ENCODE data around the gene PFN3.

Gene PFN3

DNA sequence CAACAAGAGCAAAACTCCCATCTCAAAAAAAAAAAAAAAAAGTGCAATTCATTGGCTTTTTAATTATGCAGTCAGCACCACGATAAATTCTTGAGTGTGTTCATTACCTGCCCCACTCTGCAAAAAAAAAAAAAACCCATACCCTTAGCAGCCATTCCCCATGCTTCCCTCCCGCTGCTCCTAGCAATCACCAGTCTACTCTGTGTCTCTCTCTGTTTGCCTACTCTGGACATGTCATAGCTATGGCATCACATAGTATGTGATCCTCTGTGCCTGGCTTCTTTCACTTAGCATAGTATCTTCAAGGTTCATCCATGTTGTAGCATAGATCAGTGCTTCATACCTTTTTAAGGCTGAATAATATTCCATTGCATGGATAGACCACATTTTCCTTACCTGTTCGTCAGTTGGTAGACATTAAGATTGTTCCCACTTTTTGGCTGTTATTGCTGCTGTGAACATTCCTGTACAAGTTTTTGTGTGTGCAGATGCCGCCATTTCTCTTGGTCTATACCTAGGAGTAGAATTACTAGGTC lies 39.1 kb upstream of the PFN3 start:
- TF ChIP-seq RARB (CRISPR knock-in tag; IDR thresholded peaks at IDR 0.05) (no peak), CSDC2 (CRISPR knock-in tag; IDR thresholded peaks at IDR 0.05) (no peak), PPARA (CRISPR knock-in tag; IDR thresholded peaks at IDR 0.05; ENCODE audit: borderline replicate concordance) (no peak), ISL1 (CRISPR knock-in tag; IDR thresholded peaks at IDR 0.05) (no peak), CSRNP3 (CRISPR knock-in tag; IDR thresholded peaks at IDR 0.05) (no peak), TOX (CRISPR knock-in tag; IDR thresholded peaks at IDR 0.05; ENCODE audit: borderline replicate concordance) (no peak)
- TF ChIP-seq, protein P1, sequence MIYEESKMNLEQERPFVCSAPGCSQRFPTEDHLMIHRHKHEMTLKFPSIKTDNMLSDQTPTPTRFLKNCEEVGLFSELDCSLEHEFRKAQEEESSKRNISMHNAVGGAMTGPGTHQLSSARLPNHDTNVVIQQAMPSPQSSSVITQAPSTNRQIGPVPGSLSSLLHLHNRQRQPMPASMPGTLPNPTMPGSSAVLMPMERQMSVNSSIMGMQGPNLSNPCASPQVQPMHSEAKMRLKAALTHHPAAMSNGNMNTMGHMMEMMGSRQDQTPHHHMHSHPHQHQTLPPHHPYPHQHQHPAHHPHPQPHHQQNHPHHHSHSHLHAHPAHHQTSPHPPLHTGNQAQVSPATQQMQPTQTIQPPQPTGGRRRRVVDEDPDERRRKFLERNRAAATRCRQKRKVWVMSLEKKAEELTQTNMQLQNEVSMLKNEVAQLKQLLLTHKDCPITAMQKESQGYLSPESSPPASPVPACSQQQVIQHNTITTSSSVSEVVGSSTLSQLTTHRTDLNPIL (CRISPR knock-in tag; IDR thresholded peaks at IDR 0.05; ENCODE audit: low read depth) = no peak
- TF ChIP-seq, protein P2, sequence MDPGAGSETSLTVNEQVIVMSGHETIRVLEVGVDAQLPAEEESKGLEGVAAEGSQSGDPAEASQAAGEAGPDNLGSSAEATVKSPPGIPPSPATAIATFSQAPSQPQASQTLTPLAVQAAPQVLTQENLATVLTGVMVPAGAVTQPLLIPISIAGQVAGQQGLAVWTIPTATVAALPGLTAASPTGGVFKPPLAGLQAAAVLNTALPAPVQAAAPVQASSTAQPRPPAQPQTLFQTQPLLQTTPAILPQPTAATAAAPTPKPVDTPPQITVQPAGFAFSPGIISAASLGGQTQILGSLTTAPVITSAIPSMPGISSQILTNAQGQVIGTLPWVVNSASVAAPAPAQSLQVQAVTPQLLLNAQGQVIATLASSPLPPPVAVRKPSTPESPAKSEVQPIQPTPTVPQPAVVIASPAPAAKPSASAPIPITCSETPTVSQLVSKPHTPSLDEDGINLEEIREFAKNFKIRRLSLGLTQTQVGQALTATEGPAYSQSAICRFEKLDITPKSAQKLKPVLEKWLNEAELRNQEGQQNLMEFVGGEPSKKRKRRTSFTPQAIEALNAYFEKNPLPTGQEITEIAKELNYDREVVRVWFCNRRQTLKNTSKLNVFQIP (CRISPR knock-in tag; IDR thresholded peaks at IDR 0.05; ENCODE audit: borderline replicate concordance, low read depth) = no peak
- no peak for ATAC-seq

DNA sequence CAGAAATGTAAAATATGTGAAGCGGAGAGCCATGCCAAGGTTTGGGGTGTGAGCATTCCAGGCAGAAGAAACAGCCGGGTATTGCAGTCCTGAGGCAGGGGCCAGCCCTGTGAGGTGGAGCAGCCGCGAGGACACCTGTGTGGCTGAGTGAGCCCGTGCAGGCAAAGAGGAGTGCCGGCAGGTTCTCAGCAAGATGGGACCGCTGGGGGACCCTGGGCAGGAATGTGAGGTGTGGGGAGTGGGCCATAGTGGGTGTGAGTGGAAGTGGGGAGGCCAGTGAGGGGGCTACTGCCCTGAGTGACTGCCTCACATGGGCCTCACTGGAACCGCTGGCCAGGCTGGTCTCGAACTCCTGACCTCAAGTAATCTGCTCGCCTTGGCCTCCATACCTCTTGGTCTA lies 38.0 kb upstream of the PFN3 start:
- TF ChIP-seq ZC3H10 (CRISPR knock-in tag; IDR thresholded peaks at IDR 0.05) (no peak), ISL1 (CRISPR knock-in tag; IDR thresholded peaks at IDR 0.05) (no peak), CSDC2 (CRISPR knock-in tag; IDR thresholded peaks at IDR 0.05) (no peak), BACH2 (CRISPR knock-in tag; IDR thresholded peaks at IDR 0.05; ENCODE audit: borderline replicate concordance) (no peak)
- TF ChIP-seq, protein P1 (CRISPR knock-in tag; IDR thresholded peaks at IDR 0.05; ENCODE audit: low read depth) = no peak
- ATAC-seq = no peak

DNA sequence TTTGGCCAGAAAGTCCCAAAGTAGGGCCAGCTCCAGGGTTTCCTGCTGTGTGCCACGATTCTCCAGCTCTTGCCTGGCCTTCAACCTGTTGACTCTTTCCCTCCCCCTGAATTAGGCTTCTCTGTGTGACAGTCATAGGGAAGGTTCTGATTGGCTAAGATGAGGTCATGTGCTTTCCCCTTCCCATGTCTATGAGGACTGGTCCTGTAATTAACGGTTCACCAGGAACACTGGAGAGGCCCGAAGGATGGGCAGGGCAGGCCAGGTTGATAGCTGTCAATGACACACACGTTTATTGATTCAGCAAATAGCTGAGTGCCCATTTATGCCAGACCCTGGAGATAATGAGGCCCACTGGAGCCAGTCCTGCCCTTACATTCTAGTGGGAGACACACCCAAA lies 37.2 kb upstream of the PFN3 start:
- no peak for TF ChIP-seq TCF4 (CRISPR knock-in tag; IDR thresholded peaks at IDR 0.05; ENCODE audit: borderline replicate concordance)
- TF ChIP-seq OSR1 (CRISPR knock-in tag; IDR thresholded peaks at IDR 0.05) = no peak
- TF ChIP-seq RARB (CRISPR knock-in tag; IDR thresholded peaks at IDR 0.05) = no peak
- no peak for TF ChIP-seq ARNTL (CRISPR knock-in tag; IDR thresholded peaks at IDR 0.05; ENCODE audit: borderline replicate concordance, low read depth)
- TF ChIP-seq BACH2 (CRISPR knock-in tag; IDR thresholded peaks at IDR 0.05; ENCODE audit: borderline replicate concordance) = no peak
- TF ChIP-seq PPARA (CRISPR knock-in tag; IDR thresholded peaks at IDR 0.05; ENCODE audit: borderline replicate concordance) = no peak
- TF ChIP-seq GLIS3 (CRISPR knock-in tag; IDR thresholded peaks at IDR 0.05) = no peak
- no peak for TF ChIP-seq ZNF70 (CRISPR knock-in tag; IDR thresholded peaks at IDR 0.05)
- no peak for TF ChIP-seq TOX (CRISPR knock-in tag; IDR thresholded peaks at IDR 0.05; ENCODE audit: borderline replicate concordance)
- TF ChIP-seq ZNF8 (CRISPR knock-in tag; IDR thresholded peaks at IDR 0.05) = no peak
- no peak for TF ChIP-seq TSHZ2 (CRISPR knock-in tag; IDR thresholded peaks at IDR 0.05)
- no peak for TF ChIP-seq ZNF565 (CRISPR knock-in tag; conservative IDR thresholded peaks at IDR 0.05; ENCODE audit: low read depth)
- TF ChIP-seq, protein P2 (CRISPR knock-in tag; IDR thresholded peaks at IDR 0.05; ENCODE audit: borderline replicate concordance, low read depth) = no peak
- TF ChIP-seq CSRNP3 (CRISPR knock-in tag; IDR thresholded peaks at IDR 0.05) = no peak
- TF ChIP-seq ZC3H10 (CRISPR knock-in tag; IDR thresholded peaks at IDR 0.05) = no peak
- TF ChIP-seq ISL1 (CRISPR knock-in tag; IDR thresholded peaks at IDR 0.05) = no peak
- TF ChIP-seq CSDC2 (CRISPR knock-in tag; IDR thresholded peaks at IDR 0.05) = no peak
- no peak for ATAC-seq

All from SK-N-SH treated with all-trans-retinoic acid at 6 μM for 48 hours (cell line).